Measurements from ENCODE around the gene MYRF. TPM values are rescaled to one million over a fixed set of nuclear protein-coding genes. Genes with fewer than 3 reads are reported as not detected.
A peak's percentile ranks its signal among the peaks of the same experiment; 100 is the strongest.

The MYRF gene
- total and polyA plus RNA-seq, 9 of the 15 experiments (the other 6 are each of a cell fraction or from before 2014, with no cell fraction given): 2.3 to 25.8 (median 7.1) TPM

GRCh38 chr11:61793083-61793828 lies 40.8 kb downstream of the MYRF start (continued):
- TF ChIP-seq ZNF23 (CRISPR knock-in tag; IDR thresholded peaks at IDR 0.05): no peak
- TF ChIP-seq MCM2 (IDR thresholded peaks at IDR 0.05; ENCODE audit: low read depth): no peak
- TF ChIP-seq MITF (IDR thresholded peaks at IDR 0.05): no peak
- no peak for TF ChIP-seq TAF7 (tag; IDR thresholded peaks at IDR 0.05)
- TF ChIP-seq RBM22 (IDR thresholded peaks at IDR 0.05; ENCODE audit: low read depth, low read length, poor library complexity, severe bottlenecking): no peak
- no peak for TF ChIP-seq SAFB (IDR thresholded peaks at IDR 0.05; ENCODE audit: borderline replicate concordance, low read depth, low read length)
- no peak for TF ChIP-seq ZNF699 (CRISPR knock-in tag; IDR thresholded peaks at IDR 0.05; ENCODE audit: insufficient replicate concordance)
- TF ChIP-seq SMARCB1 (IDR thresholded peaks at IDR 0.05; ENCODE audit: insufficient read length, low read depth): no peak
- no peak for TF ChIP-seq ZNF280A (IDR thresholded peaks at IDR 0.05; ENCODE audit: low read depth, partially characterized antibody)
- TF ChIP-seq KLF13 (tag; IDR thresholded peaks at IDR 0.05; ENCODE audit: borderline replicate concordance, low read depth): no peak
- no peak for TF ChIP-seq RAD21 (CRISPR knock-in tag; conservative IDR thresholded peaks at IDR 0.05 in 1 of 2, IDR thresholded peaks at IDR 0.05 in 1 of 2)
- TF ChIP-seq ZNF24 (IDR thresholded peaks at IDR 0.05): no peak
- TF ChIP-seq XRCC4 (IDR thresholded peaks at IDR 0.05; ENCODE audit: extremely low read depth, insufficient read depth, insufficient read length): no peak
- no peak for TF ChIP-seq HOXB6 (CRISPR knock-in tag; IDR thresholded peaks at IDR 0.05; ENCODE audit: borderline replicate concordance)
- TF ChIP-seq SNRNP70 (optimal IDR thresholded peaks at IDR 0.05; ENCODE audit: low read depth, low read length): no peak
- TF ChIP-seq HNRNPLL (IDR thresholded peaks at IDR 0.05; ENCODE audit: low read depth, low read length, poor library complexity, severe bottlenecking): peak; percentile 70
- TF ChIP-seq PURB (CRISPR knock-in tag; IDR thresholded peaks at IDR 0.05; ENCODE audit: low read depth): no peak
- TF ChIP-seq ZNF766 (CRISPR knock-in tag; conservative IDR thresholded peaks at IDR 0.05): no peak
- no peak for TF ChIP-seq SMAD1 (IDR thresholded peaks at IDR 0.05; ENCODE audit: low read depth, low read length, partially characterized antibody)
- no peak for TF ChIP-seq CXXC5 (CRISPR knock-in tag; IDR thresholded peaks at IDR 0.05)
- TF ChIP-seq RBFOX2 (IDR thresholded peaks at IDR 0.05; ENCODE audit: low read depth, low read length): peak; percentile 60; the same call in 1 of the 2 replicates
- no peak for TF ChIP-seq ATF3 (IDR thresholded peaks at IDR 0.05)
- no peak for TF ChIP-seq ATF3 (CRISPR knock-in tag; conservative IDR thresholded peaks at IDR 0.05)
- no peak for TF ChIP-seq ZNF143 (CRISPR knock-in tag; IDR thresholded peaks at IDR 0.05)
- no peak for TF ChIP-seq ZNF764 (CRISPR knock-in tag; IDR thresholded peaks at IDR 0.05; ENCODE audit: low read depth)

Data from K562 (cell line).